ENCODE results near the gene NSD1.

NSD1 gene

GRCh38 chr5:177179431-177179830, 45.9 kb downstream of the NSD1 start:
- no peak for DNase-seq

DNA sequence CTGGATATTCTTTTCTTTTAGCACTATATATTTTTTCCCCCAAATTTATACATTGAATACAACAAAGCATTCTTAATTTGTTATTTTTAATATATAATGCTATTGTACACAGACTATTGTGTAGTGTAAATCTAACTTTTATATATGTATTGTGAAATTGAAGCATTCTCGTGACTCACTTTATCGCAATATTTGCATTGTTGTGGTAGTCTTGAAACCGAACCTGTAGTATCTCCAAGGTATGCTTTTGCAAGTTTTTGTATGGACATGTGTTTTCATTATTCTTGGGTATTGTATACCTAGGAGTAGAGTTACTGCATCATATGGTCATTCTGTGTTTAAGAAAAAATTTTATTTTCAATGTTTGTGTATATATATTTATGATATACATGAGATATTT, 49.6 kb downstream of the NSD1 start:
- no peak for DNase-seq

GRCh38 chr5:177183766-177184360, 50.3 kb downstream of the NSD1 start:
- DNase-seq: no peak

DNA sequence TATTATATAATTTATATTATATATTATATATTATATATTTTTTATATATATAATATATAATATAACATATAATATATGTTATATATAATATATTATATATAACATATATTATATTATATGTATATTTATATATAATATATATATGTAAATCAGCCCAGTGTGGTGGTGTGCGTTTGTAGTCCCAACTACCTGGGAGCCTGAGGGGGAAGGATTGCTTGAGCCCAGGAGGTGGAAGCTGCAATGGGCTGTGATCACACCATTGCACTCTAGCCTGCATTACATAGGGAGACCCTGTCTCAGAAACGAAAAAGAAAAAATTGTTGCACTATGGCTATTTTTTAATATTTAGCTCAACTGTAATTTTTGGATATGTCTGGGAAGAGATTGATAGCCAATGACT, 52.4 kb downstream of the NSD1 start:
- DNase-seq: no peak

DNA sequence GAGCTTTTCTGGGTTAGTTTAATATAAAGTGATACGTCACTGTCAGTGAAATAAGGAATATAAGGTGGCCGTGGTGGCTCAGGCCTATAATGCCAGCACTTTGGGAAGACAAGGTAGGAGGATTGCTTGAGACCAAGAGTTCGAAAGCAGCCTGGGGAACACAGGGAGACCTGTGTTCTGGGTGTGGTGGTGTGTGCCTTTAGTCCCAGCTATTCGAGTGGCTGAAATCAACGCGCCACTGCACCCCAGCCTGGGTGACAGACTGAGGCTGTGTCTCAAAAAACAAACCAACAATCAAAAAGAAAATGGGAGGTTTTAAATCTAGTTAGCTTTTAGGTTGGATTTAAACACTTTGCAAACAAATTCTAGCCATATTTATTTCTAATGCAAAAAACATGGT, 53.1 kb downstream of the NSD1 start:
- no peak for DNase-seq

DNA sequence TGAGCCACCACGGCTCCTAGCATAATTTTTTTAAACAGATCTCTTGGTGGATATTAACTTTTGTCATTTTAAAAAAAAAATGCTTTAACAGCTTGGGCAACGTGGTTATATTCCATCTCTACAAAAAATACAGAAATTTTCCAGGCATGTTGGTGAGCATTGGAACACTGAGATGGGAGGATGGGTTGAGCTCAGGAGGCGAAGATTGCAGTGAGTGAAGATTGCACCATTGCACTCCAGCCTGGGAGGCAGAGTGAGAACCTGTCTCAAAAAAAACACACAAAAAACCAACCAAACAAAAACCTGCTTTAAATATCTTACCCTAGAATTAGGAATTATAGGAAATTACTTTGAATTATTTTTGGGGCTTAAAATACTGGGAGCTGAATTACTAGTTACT, 55.2 kb downstream of the NSD1 start:
- no peak for DNase-seq

DNA sequence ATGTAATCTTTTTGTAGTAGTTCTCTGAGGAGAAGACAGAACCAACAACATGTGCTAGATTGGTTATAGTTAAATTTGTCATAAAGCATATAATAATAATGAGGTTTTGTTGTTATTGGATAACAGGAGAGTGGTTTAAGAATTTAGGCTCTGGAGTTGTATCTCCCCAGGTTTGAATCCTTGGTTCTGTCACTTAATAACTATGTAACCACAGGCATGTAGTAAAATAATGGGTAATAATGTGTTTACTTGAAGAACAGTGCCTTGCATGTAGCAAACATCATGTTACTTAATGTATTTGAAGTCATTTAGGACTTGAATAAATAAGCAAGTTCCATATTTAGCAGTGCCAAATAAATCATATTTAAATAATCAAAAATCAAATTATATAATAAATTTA, 55.8 kb downstream of the NSD1 start:
- no peak for DNase-seq

GRCh38 chr5:177189965-177190364, 56.4 kb downstream of the NSD1 start:
- no peak for DNase-seq

DNA sequence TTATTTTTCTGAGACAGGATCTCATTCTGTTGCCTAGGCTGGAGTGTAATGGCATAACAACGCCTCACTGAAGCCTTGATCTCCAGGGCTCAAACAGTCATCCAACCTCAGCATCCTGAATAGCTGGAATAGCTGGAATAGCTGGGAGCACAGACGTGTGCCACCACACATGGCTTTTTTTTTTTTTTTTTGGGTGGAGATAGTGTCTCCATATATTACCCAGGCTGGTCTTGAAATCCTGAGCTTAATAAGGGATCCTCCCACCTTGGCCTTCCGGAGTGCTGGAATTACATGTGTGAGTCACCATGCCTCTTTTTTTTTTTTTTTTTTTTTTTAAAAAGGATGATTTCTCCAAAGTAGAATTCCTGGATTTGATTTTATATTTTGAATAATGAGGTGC, 60.7 kb downstream of the NSD1 start:
- DNase-seq: no peak

GRCh38 chr5:177195307-177195952, 61.9 kb downstream of the NSD1 start:
- DNase-seq: no peak

DNA sequence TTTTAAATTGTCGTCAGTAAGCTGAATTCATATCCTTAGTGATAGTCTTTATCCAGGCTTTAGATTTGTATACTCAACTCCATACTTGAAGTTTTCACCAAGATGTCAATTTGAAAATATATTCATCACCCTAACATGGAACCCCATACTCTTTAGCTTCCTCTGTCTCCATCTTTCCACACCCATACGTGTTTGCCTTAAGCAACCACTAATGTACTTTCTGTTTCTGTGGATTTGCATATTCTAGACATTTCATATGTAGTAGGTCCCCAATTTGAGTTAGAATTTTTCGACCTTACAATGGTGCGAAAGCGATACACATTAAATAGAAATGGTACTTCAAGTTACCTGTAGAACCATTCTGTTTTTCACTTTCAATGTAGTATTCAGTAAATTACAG, 65.2 kb downstream of the NSD1 start:
- no peak for DNase-seq

- DNase-seq: no peak
These were observed 70.7 kb downstream of the NSD1 start for GRCh38 chr5:177204281-177204680.

GRCh38 chr5:177209610-177210009, 76.0 kb downstream of the NSD1 start:
- no peak for DNase-seq

- DNase-seq: no peak
These were observed 78.7 kb downstream of the NSD1 start for GRCh38 chr5:177212242-177212641.

DNA sequence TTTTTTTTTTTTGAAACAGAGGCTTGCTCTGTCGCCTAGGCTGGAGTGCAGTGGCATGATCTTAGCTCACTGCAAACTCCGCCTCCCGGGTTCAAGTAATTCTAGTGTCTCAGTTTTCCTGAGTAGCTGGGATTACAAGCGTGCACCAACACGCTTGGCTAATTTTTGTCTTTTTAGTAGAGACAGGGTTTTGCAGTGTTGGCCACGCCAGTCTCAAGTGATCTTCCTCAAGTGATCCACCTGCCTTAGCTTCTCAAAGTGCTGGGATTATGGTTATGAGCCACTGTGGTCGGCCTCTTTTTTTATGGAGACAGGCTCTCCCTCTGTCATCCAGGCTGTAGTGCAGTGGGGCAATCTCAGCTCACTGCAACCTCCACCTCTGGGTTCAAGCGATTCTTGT, 87.0 kb downstream of the NSD1 start:
- DNase-seq: no peak

- DNase-seq: no peak
These were observed 88.7 kb downstream of the NSD1 start for GRCh38 chr5:177222269-177222668.

- DNase-seq: no peak
These were observed 92.2 kb downstream of the NSD1 start for GRCh38 chr5:177225798-177226197.

DNA sequence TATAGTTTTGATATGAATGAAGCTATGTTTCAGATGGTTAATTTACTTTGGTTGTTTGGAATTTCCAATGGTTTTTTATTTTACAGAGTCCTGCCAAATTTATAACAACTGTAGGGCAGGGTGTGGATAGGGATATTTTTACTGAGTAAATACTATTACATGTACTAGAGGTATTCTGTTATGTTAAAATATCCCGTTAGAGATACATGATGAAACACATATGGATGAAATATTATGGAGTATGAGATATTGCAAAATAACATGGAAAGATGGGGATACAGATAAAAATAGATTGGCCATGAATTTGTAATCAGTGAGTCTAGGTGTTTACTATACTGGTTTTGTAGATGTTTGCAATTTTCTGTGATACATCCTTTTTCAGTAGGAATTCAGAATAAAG, 93.3 kb downstream of the NSD1 start:
- no peak for DNase-seq

DNA sequence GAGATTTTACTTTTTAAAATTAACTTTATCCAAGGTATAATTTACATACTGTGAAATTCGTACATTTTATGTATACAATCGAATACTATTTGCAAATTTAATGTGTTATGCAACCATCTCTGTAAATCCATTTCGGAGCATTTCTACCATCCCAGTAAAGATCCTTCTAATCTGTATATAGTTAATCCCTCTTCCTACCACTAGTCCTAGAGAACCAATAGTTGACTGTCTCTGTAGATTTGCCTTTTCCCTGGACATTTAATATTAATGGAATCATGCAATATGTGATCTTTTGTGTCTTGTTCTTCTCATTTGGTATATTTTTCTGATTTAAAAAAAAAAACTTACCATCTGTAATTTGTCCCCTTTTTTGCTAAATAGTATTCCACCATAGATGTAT, 95.2 kb downstream of the NSD1 start:
- DNase-seq: no peak

DNA sequence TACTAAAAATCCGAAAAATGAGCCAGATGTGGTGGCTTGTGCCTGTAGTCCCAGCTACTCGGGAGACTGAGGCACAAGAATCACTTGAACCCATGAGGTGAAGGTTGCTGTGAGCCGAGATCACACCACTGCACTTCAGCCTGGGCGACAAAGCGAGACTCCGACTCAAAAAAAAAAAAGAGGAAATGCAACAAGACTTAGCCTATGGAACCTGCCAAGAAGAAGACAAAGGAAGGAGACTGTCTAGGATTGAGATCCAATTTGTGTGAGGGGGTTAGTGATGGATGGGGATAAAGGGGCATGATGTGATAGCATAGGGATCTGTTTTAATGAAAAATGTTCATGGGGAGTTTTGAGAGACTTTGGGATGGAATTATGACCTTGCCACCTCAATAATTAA, 97.1 kb downstream of the NSD1 start:
- no peak for DNase-seq

DNA sequence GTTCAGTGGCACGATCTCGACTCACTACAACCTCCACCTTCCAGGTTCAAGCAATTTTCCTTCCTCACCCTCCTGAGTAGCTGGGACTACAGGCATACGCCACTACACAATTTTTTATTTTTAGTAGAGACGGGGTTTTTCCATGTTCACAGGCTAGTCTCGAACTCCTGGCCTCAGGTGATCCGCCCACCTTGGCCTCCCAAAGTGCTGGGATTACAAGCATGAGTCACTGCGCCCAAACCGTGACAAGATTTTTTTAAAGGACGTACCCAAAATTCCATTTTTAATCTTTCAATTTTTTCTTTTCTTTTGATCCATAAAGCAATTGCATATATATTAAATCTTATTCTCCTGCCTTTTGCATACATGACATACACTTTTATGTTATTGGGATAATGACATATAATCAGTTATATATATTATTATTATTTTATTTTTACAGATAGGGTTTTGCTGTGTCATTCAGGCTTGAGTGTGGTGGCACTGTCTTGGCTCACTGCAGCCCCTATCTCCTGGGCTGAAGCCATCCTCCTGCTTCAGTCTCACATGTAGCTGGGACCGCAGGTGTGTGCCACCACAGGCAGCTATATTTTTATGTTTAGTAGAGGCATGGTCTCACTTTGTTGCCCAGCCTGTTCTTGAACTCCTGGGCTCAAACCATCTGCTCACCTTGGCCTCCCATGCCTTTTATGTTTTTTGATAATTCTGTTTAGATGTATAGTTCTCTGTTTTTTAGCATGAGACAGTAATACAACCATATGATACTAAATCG, 98.1 kb downstream of the NSD1 start:
- no peak for DNase-seq

GRCh38 chr5:177232358-177232757, 98.8 kb downstream of the NSD1 start:
- no peak for DNase-seq

DNA sequence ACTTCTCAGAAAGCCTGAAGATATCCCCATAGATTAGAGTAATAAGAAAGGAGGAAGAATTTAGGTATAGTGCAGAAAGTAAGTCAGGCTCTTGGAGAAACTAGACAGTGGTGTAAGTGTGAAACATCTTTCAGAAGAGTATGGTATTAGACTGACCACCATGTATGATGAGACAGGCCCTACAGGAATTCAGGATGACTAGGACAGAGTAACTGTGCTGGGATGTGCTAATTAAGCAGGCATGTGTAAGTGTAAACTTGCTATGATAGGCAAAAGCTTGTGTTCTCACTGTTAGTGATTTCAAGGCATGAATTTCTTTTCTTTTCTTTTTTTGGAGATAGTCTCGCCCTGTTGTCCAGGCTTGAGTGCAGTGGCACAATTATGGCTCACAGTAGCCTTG, 99.2 kb downstream of the NSD1 start:
- no peak for DNase-seq

DNA sequence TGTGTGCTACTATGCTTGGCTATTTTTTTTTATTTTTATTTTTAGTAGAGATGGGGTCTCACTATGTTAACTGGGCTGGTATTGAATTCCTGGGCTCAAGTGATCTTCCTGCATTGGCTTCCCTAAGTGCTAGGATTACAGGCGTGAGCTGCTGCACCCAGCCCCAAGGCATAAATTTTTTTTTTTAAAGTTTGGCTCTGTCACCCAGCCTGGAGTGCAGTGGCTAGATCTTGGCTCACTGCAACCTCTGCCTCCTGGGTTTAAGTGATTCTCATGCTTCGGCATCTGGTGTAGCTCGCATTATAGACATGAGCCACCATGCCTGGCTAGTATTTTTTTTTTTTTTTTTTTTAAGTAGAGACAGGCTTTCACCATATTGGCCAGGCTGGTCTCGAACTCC, 99.6 kb downstream of the NSD1 start:
- no peak for DNase-seq

- DNase-seq: no peak
These were observed 100.2 kb downstream of the NSD1 start for GRCh38 chr5:177233802-177234201.

Data from activated CD4-positive, CD25-positive, alpha-beta regulatory T cell (primary cell).